Measurements from ENCODE around the gene ADARB2. TPM values are rescaled to one million over a fixed set of nuclear protein-coding genes. Genes with fewer than 3 reads are reported as not detected.

ADARB2 gene
- total and polyA plus RNA-seq, 2 donors = 0.66 to 2.5 TPM

- Histone ChIP-seq H3K27me3 (ENCODE audit: control insufficient read depth in 2 of 2, insufficient read depth in 1 of 2, low read length in 1 of 2) (no peaks in the 10 kb centered on the region), H3K27ac (ENCODE audit: low read depth in 1 of 2, low read length in 1 of 2) (no peak overlapping the region), H3K9me3 (ENCODE audit: control insufficient read depth in 2 of 2, insufficient read depth in 1 of 2, low read length in 1 of 2) (no peaks in the 10 kb centered on the region), H3K4me1 (ENCODE audit: control insufficient read depth in 2 of 2, insufficient read depth in 2 of 2, low read length in 2 of 2) (peaks cover 0 to 8% of the 10 kb centered on the region in 2 donors), H3K36me3 (ENCODE audit: control insufficient read depth in 2 of 2, insufficient read depth in 2 of 2, low read length in 1 of 2) (no peaks in the 10 kb centered on the region), H3K4me3 (ENCODE audit: low read length in 2 of 2) (no peak overlapping the region)
- no peak for DNase-seq (ENCODE audit: low read depth in 6 of 9, low spot score in 9 of 9)
- WGBS = 78% methylated on average over 8 of the region's 8 CpGs
Observed at GRCh38 chr10:1556496-1556895, 180.8 kb downstream of the ADARB2 start.

- WGBS = 90% methylated on average over 7 of the region's 7 CpGs
- no peak overlapping the region for H3K4me3 ChIP-seq (ENCODE audit: low read length in 2 of 2)
- H3K36me3 ChIP-seq (ENCODE audit: control insufficient read depth in 2 of 2, insufficient read depth in 2 of 2, low read length in 1 of 2) = no peaks in the 10 kb centered on the region
- H3K9me3 ChIP-seq (ENCODE audit: control insufficient read depth in 2 of 2, insufficient read depth in 1 of 2, low read length in 1 of 2) = no peaks in the 10 kb centered on the region
- no peaks in the 10 kb centered on the region for H3K27me3 ChIP-seq (ENCODE audit: control insufficient read depth in 2 of 2, insufficient read depth in 1 of 2, low read length in 1 of 2)
- peaks cover 0 to 7% of the 10 kb centered on the region in 2 donors for H3K4me1 ChIP-seq (ENCODE audit: control insufficient read depth in 2 of 2, insufficient read depth in 2 of 2, low read length in 2 of 2)
- H3K27ac ChIP-seq (ENCODE audit: low read depth in 1 of 2, low read length in 1 of 2) = peak overlapping the region in 1 of 2 donors; percentile 18
- no peak for DNase-seq (ENCODE audit: low read depth in 6 of 9, low spot score in 9 of 9)
Observed at GRCh38 chr10:1553951-1554350, 183.4 kb downstream of the ADARB2 start.

- H3K4me1 ChIP-seq (ENCODE audit: control insufficient read depth in 2 of 2, insufficient read depth in 2 of 2, low read length in 2 of 2) = peaks cover 0 to 7% of the 10 kb centered on the region in 2 donors
- DNase-seq (ENCODE audit: low read depth in 6 of 9, low spot score in 9 of 9) = no peak
- H3K27ac ChIP-seq (ENCODE audit: low read depth in 1 of 2, low read length in 1 of 2) = no peak overlapping the region
- 83% methylated on average over 30 of the region's 30 CpGs for WGBS
- H3K27me3 ChIP-seq (ENCODE audit: control insufficient read depth in 2 of 2, insufficient read depth in 1 of 2, low read length in 1 of 2) = no peaks in the 10 kb centered on the region
- no peaks in the 10 kb centered on the region for H3K36me3 ChIP-seq (ENCODE audit: control insufficient read depth in 2 of 2, insufficient read depth in 2 of 2, low read length in 1 of 2)
- H3K4me3 ChIP-seq (ENCODE audit: low read length in 2 of 2) = no peak overlapping the region
- no peaks in the 10 kb centered on the region for H3K9me3 ChIP-seq (ENCODE audit: control insufficient read depth in 2 of 2, insufficient read depth in 1 of 2, low read length in 1 of 2)
Observed at GRCh38 chr10:1552881-1553670, 184.2 kb downstream of the ADARB2 start.

- no peaks in the 10 kb centered on the region for H3K27me3 ChIP-seq (ENCODE audit: control insufficient read depth in 2 of 2, insufficient read depth in 1 of 2, low read length in 1 of 2)
- H3K4me3 ChIP-seq (ENCODE audit: low read length in 2 of 2) = no peak overlapping the region
- peaks cover 0 to 4% of the 10 kb centered on the region in 2 donors for H3K9me3 ChIP-seq (ENCODE audit: control insufficient read depth in 2 of 2, insufficient read depth in 1 of 2, low read length in 1 of 2)
- H3K4me1 ChIP-seq (ENCODE audit: control insufficient read depth in 2 of 2, insufficient read depth in 2 of 2, low read length in 2 of 2) = peaks cover 0 to 7% of the 10 kb centered on the region in 2 donors
- DNase-seq (ENCODE audit: low read depth in 6 of 9, low spot score in 9 of 9) = no peak
- WGBS = 72% methylated on average over 9 of the region's 9 CpGs
- no peak overlapping the region for H3K27ac ChIP-seq (ENCODE audit: low read depth in 1 of 2, low read length in 1 of 2)
- no peaks in the 10 kb centered on the region for H3K36me3 ChIP-seq (ENCODE audit: control insufficient read depth in 2 of 2, insufficient read depth in 2 of 2, low read length in 1 of 2)
Observed at GRCh38 chr10:1552406-1552805, 184.9 kb downstream of the ADARB2 start.

- no peaks in the 10 kb centered on the region for H3K36me3 ChIP-seq (ENCODE audit: control insufficient read depth in 2 of 2, insufficient read depth in 2 of 2, low read length in 1 of 2)
- no peak overlapping the region for H3K4me3 ChIP-seq (ENCODE audit: low read length in 2 of 2)
- WGBS = 90% methylated on average over 18 of the region's 18 CpGs
- H3K4me1 ChIP-seq (ENCODE audit: control insufficient read depth in 2 of 2, insufficient read depth in 2 of 2, low read length in 2 of 2) = peaks cover 0 to 7% of the 10 kb centered on the region in 2 donors
- peaks cover 0 to 4% of the 10 kb centered on the region in 2 donors for H3K9me3 ChIP-seq (ENCODE audit: control insufficient read depth in 2 of 2, insufficient read depth in 1 of 2, low read length in 1 of 2)
- H3K27ac ChIP-seq (ENCODE audit: low read depth in 1 of 2, low read length in 1 of 2) = no peak overlapping the region
- DNase-seq (ENCODE audit: low read depth in 6 of 9, low spot score in 9 of 9) = no peak
- no peaks in the 10 kb centered on the region for H3K27me3 ChIP-seq (ENCODE audit: control insufficient read depth in 2 of 2, insufficient read depth in 1 of 2, low read length in 1 of 2)
Observed at GRCh38 chr10:1551636-1552338, 185.5 kb downstream of the ADARB2 start.

- 91% methylated on average over 15 of the region's 15 CpGs for WGBS
- no peaks in the 10 kb centered on the region for H3K36me3 ChIP-seq (ENCODE audit: control insufficient read depth in 2 of 2, insufficient read depth in 2 of 2, low read length in 1 of 2)
- no peaks in the 10 kb centered on the region for H3K27me3 ChIP-seq (ENCODE audit: control insufficient read depth in 2 of 2, insufficient read depth in 1 of 2, low read length in 1 of 2)
- no peak overlapping the region for H3K27ac ChIP-seq (ENCODE audit: low read depth in 1 of 2, low read length in 1 of 2)
- H3K4me1 ChIP-seq (ENCODE audit: control insufficient read depth in 2 of 2, insufficient read depth in 2 of 2, low read length in 2 of 2) = peaks cover 0 to 11% of the 10 kb centered on the region in 2 donors
- DNase-seq (ENCODE audit: low read depth in 6 of 9, low spot score in 9 of 9) = no peak
- no peak overlapping the region for H3K4me3 ChIP-seq (ENCODE audit: low read length in 2 of 2)
- H3K9me3 ChIP-seq (ENCODE audit: control insufficient read depth in 2 of 2, insufficient read depth in 1 of 2, low read length in 1 of 2) = peaks cover 0 to 4% of the 10 kb centered on the region in 2 donors
Observed at GRCh38 chr10:1550616-1551015, 186.7 kb downstream of the ADARB2 start.

GRCh38 chr10:1550291-1550595, 187.1 kb downstream of the ADARB2 start:
- peaks cover 0 to 4% of the 10 kb centered on the region in 2 donors for H3K9me3 ChIP-seq (ENCODE audit: control insufficient read depth in 2 of 2, insufficient read depth in 1 of 2, low read length in 1 of 2)
- no peak overlapping the region for H3K4me3 ChIP-seq (ENCODE audit: low read length in 2 of 2)
- H3K27me3 ChIP-seq (ENCODE audit: control insufficient read depth in 2 of 2, insufficient read depth in 1 of 2, low read length in 1 of 2) = no peaks in the 10 kb centered on the region
- peaks cover 0 to 11% of the 10 kb centered on the region in 2 donors for H3K4me1 ChIP-seq (ENCODE audit: control insufficient read depth in 2 of 2, insufficient read depth in 2 of 2, low read length in 2 of 2)
- H3K36me3 ChIP-seq (ENCODE audit: control insufficient read depth in 2 of 2, insufficient read depth in 2 of 2, low read length in 1 of 2) = no peaks in the 10 kb centered on the region
- H3K27ac ChIP-seq (ENCODE audit: low read depth in 1 of 2, low read length in 1 of 2) = no peak overlapping the region
- 81% methylated on average over 7 of the region's 7 CpGs for WGBS
- DNase-seq (ENCODE audit: low read depth in 6 of 9, low spot score in 9 of 9) = no peak

- H3K27me3 ChIP-seq (ENCODE audit: control insufficient read depth in 2 of 2, insufficient read depth in 1 of 2, low read length in 1 of 2) = no peaks in the 10 kb centered on the region
- peaks cover 0 to 11% of the 10 kb centered on the region in 2 donors for H3K4me1 ChIP-seq (ENCODE audit: control insufficient read depth in 2 of 2, insufficient read depth in 2 of 2, low read length in 2 of 2)
- no peak overlapping the region for H3K27ac ChIP-seq (ENCODE audit: low read depth in 1 of 2, low read length in 1 of 2)
- peaks cover 0 to 4% of the 10 kb centered on the region in 2 donors for H3K9me3 ChIP-seq (ENCODE audit: control insufficient read depth in 2 of 2, insufficient read depth in 1 of 2, low read length in 1 of 2)
- WGBS = 71% methylated on average over 17 of the region's 17 CpGs
- no peak for DNase-seq (ENCODE audit: low read depth in 6 of 9, low spot score in 9 of 9)
- H3K36me3 ChIP-seq (ENCODE audit: control insufficient read depth in 2 of 2, insufficient read depth in 2 of 2, low read length in 1 of 2) = no peaks in the 10 kb centered on the region
- no peak overlapping the region for H3K4me3 ChIP-seq (ENCODE audit: low read length in 2 of 2)
Observed at GRCh38 chr10:1549591-1550290, 187.6 kb downstream of the ADARB2 start.

GRCh38 chr10:1548596-1548995, 188.7 kb downstream of the ADARB2 start:
- Histone ChIP-seq H3K27me3 (ENCODE audit: control insufficient read depth in 2 of 2, insufficient read depth in 1 of 2, low read length in 1 of 2) (no peaks in the 10 kb centered on the region), H3K4me1 (ENCODE audit: control insufficient read depth in 2 of 2, insufficient read depth in 2 of 2, low read length in 2 of 2) (peaks cover 0 to 11% of the 10 kb centered on the region in 2 donors), H3K9me3 (ENCODE audit: control insufficient read depth in 2 of 2, insufficient read depth in 1 of 2, low read length in 1 of 2) (peaks cover 0 to 4% of the 10 kb centered on the region in 2 donors), H3K27ac (ENCODE audit: low read depth in 1 of 2, low read length in 1 of 2) (no peak overlapping the region), H3K4me3 (ENCODE audit: low read length in 2 of 2) (no peak overlapping the region), H3K36me3 (ENCODE audit: control insufficient read depth in 2 of 2, insufficient read depth in 2 of 2, low read length in 1 of 2) (no peaks in the 10 kb centered on the region)
- WGBS = 98% methylated on average over 7 of the region's 7 CpGs
- no peak for DNase-seq (ENCODE audit: low read depth in 6 of 9, low spot score in 9 of 9)

All from thymus (tissue), 11 donors.